ENCODE results near the gene C12orf57.
"Not testable (repeated sequence)": the region's sequence is repeated elsewhere in the genome, so short reads cannot be mapped to it uniquely, and the experiment has no call there.

The C12orf57 gene, protein sequence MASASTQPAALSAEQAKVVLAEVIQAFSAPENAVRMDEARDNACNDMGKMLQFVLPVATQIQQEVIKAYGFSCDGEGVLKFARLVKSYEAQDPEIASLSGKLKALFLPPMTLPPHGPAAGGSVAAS

DNA sequence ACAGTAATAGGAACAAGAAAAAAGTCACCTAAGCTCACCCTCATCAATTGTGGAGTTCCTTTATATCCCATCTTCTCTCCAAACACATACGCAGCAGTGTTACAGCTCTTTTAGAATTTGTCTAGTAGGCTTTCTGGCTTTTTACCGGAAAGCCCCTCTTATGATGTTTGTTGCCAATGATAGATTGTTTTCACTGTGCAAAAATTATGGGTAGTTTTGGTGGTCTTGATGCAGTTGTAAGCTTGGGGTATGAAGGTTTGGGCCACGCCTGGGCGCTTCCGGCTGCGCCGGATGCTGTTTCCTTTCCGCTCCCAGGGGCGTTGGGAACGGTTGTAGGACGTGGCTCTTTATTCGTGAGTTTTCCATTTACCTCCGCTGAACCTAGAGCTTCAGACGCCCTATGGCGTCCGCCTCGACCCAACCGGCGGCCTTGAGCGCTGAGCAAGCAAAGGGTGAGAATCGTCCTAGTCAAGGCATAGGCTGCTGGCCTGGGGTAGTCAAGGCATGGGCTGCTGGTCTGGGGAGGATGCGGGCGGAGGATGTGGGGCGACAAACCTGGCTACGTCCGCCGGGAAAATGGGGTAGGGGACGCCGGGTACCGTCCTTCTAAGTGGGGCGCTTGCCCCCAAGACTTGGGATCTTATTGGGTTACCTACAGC lies at the start of gene C12orf57, which contains the start of gene RNU7-1:
TSS of gene C12orf57 (plus strand) at position 301 of the 659 bp plus-strand sequence. CDS start at position 401, 100 bp downstream.
TSS of gene RNU7-1 (plus strand) at position 95 of the 659 bp plus-strand sequence.
- DNase-seq (ENCODE audit: low read depth in 3 of 3, low spot score in 1 of 3), result no peak

DNA sequence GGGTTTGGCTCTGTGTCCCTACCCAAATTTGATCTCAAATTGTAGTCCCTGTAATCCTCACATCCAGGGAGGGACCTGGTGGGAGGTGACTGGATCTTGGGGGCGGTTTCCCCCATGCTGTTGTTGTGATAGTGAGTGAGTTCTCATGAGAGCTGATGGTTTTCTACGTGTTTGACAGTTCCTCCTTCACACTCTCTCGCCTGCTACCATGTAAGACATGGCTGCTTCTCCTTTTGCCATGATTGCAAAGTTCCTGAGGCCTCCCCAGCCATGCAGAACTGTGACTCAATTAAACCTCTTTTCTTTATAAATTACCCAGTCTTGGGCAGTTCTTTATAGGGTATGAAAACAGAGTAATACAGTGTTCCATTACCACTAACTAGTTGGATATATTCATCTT lies 49.5 kb upstream of the C12orf57 start:
- no peak for DNase-seq (ENCODE audit: low read depth in 3 of 3, low spot score in 1 of 3)

DNA sequence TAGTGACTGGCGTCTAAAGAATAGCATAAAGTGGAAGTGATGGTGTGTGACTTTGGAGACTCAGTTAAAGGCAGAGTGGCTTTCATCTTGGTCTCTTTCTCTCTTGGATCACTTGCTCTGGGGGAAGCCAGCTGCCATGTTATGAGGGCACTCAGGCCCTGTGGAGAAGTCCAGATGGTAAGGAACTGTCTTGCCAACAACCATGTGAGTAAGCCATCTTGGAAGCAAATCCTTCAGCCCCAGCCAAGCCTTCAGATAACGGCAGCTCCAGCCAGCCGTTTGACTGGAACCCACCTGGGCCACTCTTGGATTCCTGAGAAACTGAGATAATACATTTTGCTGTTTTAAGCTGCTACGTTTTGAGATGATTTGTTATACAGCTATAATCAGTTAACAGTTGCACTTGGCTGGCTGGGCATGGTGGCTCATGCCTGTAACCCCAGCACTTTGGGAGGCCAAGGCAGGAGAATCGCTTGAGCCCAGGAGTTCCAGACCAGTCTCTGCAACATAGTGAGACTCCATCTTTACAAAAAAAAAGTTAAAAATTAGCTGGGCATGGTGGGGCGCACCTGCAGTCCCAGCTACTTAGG lies 46.9 kb upstream of the C12orf57 start:
- DNase-seq (ENCODE audit: low read depth in 3 of 3, low spot score in 1 of 3), result no peak

DNA sequence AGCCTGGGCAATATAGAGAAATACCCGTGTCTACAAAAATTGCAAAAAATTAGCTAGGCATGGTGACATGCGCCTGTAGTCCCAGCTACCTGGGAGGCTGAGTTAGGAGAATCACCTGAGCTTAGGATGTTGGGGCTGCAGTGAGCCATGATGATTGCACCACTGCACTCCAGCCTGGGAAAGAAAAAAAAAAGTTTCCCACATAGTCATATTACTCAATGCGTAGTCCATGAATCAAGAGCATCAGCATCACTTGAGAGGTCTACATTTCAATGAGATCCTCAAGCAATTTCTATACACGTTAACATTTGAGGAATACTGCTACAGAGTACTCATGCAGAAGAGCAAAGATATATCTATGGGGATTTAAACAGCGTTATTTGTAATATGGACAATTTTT lies 44.4 kb upstream of the C12orf57 start:
- no peak for DNase-seq (ENCODE audit: low read depth in 3 of 3, low spot score in 1 of 3)

DNA sequence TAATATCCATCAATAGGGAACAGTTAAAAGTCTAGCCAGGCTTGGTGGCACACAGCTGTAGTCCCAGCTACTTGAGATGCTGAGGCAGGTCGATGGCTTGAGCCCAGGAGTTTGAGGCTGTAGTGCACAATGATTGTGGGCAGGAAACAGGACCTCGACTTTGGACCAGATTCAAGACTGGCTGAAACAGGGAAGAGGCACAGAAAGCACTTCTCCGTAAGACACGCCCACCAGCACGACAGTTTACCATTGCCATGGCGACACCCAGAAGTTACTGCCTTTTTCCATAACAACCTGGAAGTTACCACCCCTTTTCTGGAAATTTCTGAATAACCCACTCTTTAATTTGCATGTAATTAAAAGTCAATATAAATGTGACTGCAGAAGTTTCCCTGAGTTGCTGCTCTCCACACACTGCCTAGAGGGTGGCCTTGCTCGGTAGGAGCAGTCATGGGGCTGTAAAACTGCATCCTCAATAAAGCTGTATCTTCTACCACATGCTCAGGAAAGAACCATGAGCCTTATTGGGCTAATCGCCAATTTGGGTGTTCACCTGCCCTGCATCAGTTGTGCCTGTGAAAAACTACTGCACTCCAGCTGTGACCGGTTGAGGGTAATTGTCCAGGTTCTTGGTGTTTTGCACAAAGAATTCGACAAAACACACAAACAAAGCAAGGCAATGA lies 43.8 kb upstream of the C12orf57 start:
- DNase-seq (ENCODE audit: low read depth in 3 of 3, low spot score in 1 of 3), result no peak

DNA sequence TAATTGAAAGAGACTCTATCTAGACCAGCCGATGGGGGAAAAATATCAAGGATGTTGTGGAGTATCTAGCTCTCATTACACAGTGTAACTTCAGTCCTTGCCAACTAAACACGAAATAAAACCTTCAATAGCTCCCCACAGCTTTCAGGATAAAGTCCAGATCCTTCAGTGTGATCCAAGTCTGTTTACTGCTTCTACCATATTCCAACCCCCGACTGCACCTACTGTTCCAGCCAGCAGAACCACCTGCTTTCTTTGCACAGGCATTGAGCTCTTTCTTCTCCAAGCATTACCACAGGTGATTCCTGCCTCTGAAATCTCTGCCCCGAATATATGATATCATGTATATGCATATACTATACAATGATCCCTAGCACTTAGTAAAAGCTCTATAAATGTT lies 41.4 kb upstream of the C12orf57 start:
- DNase-seq (ENCODE audit: low read depth in 3 of 3, low spot score in 1 of 3), result no peak

DNA sequence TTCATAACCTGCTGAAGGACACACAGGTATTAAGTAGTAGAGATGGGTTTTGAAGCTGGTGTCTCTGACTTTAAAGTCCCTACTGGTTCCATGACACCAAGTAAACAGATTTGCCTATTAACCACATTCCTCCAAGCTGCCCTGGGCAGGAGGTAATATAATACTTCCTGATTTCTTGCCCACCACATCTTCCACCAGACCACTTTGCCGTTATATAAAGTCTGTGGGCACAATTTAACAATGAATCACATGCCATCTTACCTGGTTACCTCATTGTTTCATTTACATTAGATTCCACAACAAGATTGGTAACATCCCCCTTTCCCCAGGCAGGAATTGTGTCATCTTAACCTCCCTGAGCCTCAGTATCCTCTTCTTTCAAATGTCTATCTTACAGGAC lies 40.1 kb upstream of the C12orf57 start:
- DNase-seq (ENCODE audit: low read depth in 3 of 3, low spot score in 1 of 3), result no peak

DNA sequence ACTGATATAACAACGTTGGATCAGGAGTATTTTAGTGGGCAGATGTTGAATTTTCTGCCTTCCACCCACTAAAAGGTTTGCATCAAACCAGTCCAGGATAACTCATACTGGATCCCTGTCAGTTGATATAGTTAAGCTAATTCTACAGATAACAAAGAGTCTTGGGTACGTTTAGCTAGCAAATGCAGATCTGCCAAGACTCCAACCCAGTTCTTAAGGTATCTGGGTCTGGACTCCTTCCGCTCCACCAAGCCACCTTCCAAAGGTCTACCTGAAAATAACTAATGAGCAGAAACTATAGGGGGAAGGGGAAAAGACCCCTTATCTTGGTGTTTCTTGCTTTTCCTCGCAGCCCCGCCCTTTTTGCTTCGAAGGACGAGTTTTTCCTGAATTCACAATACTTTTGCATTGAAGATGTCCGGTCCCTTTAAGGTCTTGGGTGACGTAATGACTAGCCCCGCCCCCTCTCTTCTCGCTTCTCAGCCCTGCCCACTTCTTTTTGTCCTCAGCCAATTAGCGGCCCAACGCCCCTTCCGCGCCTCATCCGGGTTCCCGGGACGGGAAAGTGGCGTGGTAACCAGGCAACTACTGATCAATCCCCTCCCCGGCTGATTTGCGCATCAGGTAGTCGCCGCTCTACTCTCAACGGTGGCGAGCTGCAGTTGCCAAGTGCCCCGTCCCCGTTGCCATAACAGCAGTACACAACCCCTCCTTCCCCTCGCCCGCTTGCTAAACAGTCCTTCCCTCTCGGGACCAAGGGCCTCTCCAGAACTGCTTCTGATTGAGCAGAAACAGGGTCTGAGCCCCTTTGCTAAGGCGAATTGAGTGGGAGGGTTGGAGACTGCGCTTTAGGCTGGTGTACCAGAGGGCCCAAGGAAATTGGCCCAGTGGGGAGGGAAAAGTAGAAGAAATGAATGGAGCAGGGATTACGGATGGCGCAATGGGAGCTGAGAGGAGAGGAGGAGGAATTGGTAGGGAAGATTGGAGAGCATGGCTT lies 39.2 kb upstream of the C12orf57 start, which contains the start of gene LRRC23:
TSS of gene LRRC23 (plus strand) at position 543 of the 997 bp plus-strand sequence. CDS start 812 bp downstream, outside the sequence.
- DNase-seq (ENCODE audit: low read depth in 3 of 3, low spot score in 1 of 3), result peak; percentile 90 to 93 (median 92)

DNA sequence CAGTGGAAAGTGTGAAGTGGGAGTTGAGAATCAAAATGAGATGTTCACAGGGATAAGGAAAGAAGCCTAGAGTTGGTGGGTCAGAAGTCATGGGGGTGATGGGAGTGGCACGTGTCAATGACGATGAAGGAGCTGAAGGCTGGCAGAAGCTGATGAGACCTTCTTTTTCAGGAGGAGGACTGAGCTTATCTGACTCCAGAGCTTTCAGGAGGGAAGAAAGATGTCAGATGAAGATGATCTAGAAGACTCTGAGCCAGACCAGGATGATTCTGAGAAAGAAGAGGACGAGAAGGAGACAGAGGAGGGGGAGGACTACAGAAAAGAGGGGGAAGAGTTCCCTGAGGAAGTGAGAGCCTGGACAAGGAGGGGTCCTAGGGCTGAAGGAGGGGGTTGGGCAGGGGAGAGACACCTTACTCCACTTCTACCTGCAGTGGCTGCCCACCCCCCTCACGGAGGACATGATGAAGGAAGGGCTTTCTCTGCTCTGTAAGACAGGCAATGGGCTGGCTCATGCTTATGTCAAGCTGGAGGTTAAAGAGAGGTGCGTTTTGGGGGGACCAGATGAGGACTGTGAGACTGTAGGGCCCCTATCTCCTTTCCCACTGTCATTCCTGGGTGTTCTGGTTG lies 38.3 kb upstream of the C12orf57 start:
- DNase-seq (ENCODE audit: low read depth in 3 of 3, low spot score in 1 of 3), result no peak

DNA sequence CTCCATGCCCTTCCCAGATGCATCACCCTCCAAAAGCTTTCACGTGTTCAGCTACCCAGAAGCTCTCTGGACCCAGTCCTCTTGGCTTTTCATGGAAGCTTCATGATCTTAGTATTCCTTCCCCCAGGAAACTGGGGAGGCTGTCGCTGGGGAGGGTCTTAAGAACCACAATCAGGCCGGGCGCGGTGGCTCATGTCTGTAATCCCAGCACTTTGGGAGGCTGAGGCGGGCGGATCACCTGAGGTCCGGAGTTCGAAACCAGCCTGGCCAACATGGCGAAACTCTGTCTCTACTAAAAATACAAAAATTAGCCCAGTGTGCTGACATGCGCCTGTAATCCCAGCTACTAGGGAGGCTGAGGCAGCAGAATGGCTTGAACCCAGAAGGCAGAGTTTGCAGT lies 35.7 kb upstream of the C12orf57 start:
- not testable (repeated sequence) for DNase-seq (ENCODE audit: low read depth in 3 of 3, low spot score in 1 of 3)

DNA sequence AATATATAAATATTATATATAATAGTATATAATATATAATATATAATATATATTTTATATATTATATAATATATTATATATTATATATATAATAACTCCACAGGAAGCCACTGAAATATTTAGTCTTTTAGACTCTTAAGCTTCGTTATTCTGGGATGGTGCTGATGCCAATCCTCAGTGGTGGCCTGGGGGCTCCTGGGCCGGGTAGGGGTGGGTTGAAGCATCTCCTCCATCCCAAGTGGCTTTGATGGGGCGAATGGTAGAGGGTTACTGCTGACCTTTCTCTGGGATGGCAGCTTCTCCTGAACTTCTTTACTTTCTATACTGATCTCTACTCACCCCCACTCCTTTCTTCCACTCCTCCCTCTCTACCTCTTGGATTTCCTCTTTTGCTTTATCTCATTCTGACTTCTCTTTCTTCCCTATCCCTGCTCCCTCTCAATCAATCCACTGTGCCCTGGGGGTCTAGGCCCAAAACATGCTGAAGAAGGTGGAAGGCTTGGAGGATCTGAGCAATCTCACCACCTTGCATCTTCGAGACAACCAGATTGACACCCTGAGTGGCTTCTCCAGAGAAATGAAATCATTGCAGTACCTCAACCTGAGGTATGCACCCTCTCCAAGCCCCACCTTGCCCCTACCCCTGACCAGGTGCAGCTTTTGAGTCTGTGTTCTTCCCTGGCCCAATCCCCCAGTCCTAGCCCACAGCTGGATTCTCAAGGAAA lies 34.2 kb upstream of the C12orf57 start:
- DNase-seq (ENCODE audit: low read depth in 3 of 3, low spot score in 1 of 3), result no peak

DNA sequence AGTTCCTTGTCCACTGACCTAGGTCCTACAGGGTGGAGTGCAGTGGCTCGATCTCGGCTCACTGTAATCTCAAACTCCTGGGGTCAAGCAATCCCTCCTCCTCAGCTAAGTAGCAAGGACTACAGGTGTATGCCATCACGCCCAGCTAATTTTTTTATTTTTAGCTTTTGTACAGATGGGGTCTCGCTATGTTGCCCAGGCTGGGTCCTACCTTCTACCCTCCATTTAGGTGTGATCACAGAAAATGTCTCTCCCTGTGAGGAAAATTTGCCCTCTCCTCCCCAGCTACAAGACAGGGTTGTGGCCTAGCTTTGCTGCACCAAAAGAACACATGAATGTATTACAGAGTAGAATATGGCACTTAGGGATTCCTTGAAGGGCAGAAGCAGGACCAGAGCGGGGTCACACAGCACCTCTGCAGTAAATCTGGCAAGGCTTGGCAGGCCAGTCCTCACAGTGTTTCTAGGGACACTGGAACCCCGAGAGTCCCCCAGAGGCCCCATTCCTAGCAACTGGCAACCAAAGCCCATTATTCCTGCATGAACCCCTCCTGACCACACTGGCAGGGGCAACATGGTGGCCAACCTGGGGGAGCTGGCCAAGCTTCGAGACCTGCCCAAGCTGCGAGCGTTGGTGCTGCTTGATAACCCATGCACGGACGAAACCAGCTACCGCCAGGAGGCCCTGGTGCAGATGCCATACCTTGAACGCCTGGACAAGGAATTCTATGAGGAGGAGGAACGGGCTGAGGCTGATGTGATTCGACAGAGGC lies 31.5 kb upstream of the C12orf57 start:
- no peak for DNase-seq (ENCODE audit: low read depth in 3 of 3, low spot score in 1 of 3)

DNA sequence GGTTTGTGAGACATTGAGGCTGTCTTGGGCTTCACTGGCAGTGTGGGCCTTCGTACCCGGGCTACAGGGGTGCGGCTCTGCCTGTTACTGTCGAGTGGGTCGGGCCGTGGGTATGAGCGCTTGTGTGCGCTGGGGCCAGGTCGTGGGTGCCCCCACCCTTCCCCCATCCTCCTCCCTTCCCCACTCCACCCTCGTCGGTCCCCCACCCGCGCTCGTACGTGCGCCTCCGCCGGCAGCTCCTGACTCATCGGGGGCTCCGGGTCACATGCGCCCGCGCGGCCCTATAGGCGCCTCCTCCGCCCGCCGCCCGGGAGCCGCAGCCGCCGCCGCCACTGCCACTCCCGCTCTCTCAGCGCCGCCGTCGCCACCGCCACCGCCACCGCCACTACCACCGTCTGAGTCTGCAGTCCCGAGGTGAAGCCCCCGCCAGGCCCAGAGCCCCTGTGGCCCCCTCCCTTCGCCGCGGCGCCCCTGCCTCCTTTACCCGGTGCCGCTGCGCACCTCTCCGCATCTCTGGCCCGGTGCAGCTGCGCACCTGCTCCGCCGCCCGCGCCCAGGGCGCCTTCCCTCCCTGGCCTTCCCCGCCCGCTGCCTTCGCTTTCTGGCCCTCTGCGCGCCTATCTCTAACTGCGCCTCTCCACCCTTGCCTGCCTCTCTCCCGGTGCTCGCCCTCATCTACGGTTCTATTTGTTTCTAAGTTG lies 29.4 kb upstream of the C12orf57 start, which contains the start of gene ENO2:
TSS of gene ENO2 (plus strand) at position 335 of the 701 bp plus-strand sequence. CDS start 1,253 bp downstream, outside the sequence.
- peak; percentile 66 to 73 (median 67) for DNase-seq (ENCODE audit: low read depth in 3 of 3, low spot score in 1 of 3)

DNA sequence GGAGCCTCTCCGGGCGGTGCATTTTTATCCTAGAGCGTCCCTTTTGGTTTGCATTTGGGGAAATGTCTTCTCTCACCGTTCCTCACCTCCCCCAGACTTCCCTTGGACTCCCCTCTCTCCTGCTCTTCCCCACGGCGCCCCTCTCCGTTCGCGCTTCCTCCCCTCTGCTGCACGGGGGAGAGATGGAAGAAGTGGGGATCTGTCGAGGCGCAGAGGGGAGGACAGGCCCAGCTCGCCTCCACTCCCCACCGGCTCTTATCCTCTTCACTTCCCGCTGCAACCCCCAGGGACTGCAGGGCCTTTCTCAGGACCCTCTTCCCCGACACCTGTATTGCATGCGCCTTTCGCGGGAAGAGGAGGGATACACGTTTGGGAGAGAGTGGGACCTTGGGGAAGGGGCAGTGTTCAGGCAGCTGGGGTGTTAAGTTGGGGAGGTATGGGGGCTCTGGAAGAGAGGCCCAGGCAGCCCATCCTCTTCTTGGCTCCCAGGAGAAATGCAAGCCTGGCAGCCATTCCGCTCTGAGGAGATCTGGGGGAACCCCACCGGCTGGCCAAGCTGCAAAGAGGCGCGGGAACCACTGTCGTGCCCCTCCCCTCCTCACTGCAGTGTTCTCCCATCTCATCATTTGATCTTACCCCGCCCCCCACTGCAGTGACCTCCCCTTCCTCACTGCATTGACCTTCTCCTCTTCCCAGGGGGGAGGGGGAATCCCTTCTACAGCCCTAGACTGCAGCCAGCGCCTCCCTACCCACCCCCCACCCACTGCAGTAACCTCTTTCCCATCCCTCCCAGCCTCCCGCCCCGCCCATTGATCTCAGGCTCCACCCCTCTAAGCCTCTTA lies 28.7 kb upstream of the C12orf57 start:
- no peak for DNase-seq (ENCODE audit: low read depth in 3 of 3, low spot score in 1 of 3)

DNA sequence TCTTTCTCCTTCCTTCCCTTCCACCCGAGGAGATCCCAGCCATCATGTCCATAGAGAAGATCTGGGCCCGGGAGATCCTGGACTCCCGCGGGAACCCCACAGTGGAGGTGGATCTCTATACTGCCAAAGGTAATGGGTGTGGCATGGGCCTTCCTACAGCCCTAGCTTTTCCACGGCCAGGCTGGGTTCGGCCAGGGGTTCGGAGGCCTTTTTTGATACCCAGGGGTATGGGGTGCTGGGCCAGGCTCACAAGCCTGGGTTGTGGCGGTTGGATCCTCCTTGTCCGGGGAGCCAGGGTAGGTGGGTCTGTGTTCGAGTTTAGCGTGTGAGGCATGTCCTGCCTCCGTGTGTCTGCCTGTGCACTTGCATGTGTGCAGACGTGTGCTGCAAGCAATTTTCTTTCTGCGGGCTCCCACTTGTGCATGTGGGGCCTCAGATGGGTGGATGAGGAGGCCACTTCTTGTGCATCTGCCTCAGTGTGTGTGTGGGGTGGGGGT lies 28.0 kb upstream of the C12orf57 start:
- DNase-seq (ENCODE audit: low read depth in 3 of 3, low spot score in 1 of 3), result no peak

DNA sequence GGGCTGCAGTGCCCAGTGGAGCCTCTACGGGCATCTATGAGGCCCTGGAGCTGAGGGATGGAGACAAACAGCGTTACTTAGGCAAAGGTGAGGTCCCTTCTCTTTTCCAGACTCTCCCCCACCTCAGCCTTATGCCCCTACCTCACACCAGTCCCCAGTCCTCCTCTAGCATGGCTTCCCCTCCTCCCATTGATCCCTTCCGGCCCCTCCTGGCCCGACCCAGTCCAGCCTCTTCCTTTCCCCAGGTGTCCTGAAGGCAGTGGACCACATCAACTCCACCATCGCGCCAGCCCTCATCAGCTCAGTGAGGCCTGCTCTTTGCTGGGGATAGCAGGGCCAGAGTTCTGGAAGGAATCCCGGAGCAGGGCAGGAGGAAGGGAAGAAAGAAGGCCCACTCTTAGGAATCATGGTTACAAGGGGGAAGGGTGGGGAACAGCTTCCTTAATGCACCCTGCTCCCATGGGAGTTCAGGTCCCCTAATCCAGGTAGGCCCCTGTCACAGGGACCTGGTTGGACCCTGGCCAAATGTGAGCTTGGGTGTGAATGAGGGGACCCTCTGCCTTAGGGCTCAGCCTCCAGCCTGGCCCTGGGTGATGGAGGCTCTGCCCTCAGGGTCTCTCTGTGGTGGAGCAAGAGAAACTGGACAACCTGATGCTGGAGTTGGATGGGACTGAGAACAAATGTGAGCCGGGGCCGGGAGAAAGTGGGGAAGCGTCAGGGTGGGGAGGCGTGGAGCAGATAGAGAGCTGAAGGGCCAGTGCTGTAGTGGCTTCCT lies 27.2 kb upstream of the C12orf57 start:
- no peak for DNase-seq (ENCODE audit: low read depth in 3 of 3, low spot score in 1 of 3)
